IPS-NIHi7 (cell line): ENCODE measurements around the gene MYLK2.

Source experiments
- DNase-seq: peaks from one replicate; pipeline ENCODE4 v3.0.0; 2012; ENCODE audit warnings: mixed read lengths; ENCODE audit errors: extremely low spot score

Gene MYLK2

DNA sequence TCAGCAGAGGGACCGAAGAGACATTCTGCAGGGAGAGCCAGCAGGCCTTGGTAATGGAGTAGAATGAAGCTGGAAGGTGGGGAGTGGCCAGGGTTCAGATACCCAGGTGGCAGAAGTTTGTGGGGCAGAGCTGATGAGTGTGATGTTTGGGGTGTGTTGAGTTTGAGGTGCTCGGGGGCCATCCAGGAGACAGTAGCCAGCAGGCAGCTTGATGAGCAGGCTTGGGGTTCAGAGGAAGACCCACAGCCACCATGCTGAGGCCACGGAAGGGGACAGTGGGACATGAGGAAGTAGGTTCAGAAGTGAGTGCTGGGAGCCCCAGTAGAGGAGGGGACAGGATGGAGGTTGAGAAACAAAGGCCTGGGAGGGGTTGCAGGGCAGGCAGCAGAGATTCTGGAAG, 37.4 kb downstream of the MYLK2 start:
- DNase-seq, result no peak

DNA sequence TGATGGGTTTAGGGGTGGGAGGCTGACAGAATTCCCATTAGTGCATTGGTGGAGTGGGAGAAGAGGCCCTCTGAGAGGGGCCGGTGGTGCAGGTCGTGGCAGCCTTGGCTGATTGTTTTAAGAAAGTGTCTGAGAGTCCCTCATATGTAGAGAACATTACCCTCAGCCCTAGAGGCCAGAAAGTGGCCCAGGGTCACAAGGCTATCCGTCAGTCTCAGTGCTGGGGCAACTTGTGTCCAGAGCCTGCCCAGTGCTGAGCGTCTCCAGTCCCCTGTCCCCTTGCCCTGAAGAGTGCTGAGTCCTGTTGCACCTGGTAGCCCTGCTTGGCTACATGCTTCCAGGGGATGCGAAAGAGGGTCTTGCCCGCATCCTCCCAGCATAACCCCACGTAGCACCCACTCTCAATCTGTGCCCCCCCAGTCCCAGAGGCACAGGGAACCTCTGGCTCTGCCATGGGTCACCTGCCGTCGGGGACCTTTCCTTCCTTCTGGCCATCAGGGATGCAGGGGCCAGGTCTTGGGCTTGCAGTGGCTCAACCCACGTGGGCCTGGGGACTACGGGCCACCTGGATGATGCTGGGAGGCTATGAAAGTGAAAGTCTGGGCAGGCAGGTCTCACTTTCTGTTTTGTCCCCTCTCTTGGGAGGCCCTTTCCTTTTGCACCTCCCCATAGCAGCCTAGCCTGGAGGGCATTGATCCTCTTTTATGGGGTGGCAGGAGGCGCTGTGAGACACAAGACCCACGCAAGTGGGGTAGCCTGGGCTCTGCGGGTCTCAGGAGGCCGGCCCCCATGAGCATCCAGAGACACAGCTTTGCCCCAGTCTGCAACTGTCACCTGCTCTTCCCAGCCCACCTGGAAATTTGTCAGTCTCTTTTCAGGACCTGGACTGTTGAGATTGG, 39.0 kb downstream of the MYLK2 start:
- DNase-seq, result no peak

DNA sequence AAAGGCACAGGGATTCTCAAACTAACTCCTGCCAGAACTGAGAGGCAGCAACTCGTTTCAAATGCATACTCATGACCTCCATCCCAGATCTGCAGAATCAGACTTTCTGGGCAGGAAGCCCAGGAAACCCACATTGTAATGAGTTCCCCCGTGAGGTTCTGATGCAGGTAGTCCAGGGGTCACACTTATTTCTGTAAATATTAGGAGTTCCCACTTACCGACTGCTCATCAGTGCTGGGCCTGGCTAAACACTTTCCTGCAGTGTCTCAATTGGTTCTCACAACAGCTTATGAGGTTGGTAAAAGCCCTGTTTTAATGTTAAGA, 39.6 kb downstream of the MYLK2 start:
- no peak for DNase-seq

DNA sequence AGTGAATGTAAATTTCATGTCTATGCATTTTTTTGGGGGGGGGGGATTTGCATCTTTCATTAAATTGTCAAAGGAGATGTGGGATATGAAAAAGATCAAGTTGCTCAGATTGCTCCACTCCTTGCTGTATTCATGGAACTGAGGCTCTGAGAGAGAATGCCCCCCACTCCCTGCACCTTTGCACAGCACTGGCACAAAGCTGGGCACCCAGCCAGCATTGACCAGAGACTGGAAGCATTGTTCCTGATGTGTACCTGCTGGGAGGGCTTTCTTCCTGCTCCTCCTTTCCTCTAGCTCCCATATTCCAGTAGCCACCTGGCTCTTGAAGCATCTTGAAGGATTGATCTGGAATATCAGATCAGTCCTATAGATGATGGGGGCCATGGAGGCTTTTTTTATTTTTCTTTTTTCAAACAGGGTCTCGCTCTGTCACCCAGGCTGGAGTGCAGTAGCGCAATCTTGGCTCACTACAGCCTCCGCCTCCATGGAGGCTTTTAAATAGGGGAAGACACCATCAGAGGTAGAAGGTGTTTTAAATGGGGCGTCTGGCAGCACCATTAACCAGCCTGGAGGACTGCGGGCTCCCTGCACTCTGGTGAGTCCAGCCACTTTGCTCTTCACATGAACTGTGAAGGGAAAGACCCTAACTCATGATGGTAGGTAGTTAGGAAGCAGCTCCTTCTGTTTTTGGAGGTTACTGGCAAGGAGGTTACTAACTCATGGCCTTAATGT, 40.3 kb downstream of the MYLK2 start:
- no peak for DNase-seq

DNA sequence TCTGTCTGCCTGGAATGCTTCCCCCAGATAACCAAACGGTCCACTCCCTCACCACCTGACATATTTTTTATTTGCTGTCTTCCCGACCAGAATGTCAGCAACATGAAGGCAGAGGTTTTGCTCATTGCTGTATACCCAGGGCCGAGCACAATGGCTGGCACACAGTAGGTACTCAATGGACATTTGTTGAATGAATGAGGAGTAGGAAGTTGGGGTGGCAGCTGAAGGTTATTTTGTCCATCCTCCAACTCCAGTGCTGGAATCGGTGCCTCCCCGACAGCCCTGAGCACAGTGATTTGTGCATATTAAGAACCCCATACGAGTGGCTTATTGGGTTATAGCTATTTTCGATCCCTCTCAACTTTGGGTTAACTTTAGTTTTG, 40.8 kb downstream of the MYLK2 start:
- no peak for DNase-seq

DNA sequence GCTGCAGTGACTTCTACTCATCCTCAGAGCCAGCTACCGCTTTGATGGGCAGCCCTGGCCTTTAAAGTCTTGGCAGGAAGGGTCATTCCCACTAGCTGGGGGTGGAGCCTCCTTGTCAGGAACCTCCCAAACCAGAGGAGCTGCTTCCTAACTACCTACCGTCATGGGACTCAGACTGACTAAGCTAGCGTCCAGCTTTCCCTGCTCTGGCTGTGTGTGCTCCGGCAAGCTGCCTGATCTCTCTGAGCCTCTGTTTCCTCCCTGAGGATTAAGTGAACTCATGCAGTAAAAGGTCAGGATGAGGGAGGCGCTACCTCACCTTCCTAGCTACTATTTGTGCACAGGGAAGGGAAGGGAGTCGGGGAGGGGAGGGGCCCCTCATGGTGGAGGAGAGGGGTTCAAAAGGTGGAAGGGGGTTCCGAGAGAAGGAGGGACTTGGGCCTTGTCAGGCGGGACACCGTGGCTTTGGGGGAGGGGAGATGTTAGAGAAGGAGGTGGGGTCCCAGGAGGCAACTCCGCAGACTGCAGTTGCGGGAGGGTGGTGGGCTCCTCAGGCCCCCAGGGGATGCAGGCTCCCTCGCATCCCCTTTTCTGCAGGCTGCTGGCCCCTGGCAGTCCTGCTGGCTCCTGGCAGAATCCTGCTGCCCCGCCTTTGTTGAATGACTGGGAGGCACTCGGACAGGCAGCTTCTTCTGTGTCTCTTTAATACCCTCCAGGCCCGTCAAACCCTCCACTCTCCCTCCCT, 41.4 kb downstream of the MYLK2 start:
- DNase-seq, result peak; percentile 57

DNA sequence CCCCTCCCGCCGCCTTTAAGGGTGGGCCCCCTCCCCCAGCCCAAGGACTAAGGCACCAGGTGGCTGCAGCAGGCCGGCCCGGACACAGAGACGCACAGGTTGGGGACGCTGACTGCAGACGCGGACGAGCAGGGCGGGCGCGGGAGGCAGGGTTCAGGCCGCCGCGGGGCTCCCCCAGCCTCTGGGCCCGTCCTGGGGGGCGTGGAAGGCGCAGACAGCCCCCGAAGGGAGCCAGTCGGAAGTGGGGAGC, 41.9 kb downstream of the MYLK2 start:
- peak; percentile 53 for DNase-seq

DNA sequence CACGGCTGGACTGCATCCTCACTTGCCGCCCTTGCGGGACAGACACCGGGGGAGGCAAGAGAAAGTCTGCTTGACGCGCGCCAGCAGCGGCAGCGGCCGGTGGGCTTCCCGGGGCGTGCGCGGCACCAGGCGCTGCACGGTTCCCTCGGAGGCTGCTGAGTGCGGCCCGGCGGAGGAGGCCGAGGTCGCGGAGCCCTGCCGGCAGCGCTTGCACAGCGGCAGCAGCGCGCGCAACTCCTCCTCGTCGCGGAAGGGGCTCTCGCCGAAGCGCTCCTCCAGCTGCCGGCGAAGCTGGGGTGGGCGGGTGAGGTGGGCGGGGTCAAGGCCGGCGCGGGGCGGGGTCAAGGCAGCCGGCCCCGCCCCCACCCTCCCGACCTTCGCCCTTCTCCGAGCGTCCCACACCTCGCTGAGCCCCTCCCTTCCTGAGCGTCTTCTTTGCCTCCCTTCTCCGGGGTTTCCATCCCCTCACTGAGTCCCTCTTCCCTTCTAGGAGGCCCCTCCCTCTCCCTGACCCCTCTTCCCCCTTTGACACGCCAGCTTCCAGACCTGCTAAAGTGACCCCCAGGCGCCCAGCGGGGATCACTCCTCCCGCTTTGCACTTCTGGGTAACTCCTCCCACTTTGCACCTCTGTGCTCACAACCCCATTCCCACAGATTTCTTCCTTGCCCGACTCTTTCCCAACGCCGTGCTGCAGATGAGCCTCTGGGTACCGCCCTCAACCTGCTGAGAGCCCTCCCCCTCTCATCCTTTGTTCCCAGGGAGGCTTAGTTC, 42.4 kb downstream of the MYLK2 start:
- peak; percentile 98 for DNase-seq

DNA sequence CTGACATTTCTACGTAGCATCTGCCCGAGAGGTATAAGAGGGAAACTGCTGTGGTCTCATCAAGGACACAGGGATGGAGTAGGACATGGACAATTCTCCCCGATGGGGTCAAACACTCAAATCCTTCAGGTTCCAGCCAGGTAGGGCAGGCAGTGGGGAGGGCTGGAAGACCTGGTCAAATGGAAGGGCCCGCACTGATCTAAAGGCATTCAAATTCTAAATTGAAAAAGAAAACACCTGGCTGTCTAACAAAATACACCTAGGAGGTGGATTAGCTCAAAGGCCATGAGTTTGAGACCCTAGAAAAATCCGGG, 43.0 kb downstream of the MYLK2 start:
- no peak for DNase-seq

DNA sequence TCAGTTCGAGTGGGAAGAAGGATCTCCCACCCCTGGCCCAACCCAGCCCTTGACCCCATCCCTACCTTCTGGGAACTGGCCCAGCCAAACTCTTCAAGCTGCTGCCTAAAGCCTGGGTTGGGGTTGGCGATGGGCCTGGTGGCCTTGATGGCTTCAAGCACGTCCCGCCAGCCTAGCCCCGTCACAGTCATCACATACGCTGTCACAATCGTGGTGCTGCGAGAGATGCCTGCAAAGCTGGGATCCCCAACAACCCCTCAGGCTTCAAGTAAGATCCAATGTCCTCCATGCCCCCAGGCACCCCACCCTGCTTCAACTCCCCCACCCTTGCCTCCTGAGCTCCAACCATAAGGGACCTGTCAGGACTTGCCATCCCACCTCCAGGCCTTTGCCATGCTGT, 43.4 kb downstream of the MYLK2 start:
- DNase-seq, result no peak

DNA sequence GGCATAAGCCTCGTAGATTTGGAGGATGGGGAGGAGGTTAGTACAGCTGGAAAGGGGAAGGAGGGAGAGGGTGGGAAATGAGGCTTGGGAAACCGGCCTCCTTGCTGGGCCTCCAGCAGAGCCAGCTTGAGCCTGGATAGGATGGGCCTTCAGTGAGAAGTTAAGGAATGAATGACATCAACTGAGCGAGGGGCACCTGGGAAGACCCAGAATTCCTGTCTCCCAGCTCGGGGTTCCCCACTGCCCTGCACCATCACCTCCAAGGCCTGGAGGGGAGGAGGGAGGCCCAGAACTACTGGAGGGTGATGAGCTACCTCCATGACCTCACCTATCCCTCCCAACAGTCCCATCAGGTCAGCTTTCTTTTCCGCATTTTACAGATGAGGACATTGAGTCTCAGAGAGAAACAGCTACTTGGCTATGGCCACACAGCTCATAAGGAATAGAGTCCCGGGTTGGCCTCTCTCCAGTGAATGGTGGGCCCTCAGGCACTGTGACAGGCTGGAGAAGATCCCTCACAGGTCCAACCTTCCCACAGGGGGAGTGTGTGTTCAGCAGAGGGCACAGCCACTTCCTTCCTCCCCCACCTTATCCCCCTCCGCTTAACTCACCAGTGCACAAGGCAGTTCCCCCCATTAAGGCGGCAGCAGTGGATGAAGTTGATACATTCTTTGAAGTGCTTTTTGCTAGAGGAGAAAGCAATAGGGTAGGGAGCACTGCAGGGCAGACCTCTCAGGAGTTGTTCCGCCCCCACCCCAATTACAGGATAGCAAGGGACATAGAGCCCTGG, 44.3 kb downstream of the MYLK2 start:
- DNase-seq, result no peak

DNA sequence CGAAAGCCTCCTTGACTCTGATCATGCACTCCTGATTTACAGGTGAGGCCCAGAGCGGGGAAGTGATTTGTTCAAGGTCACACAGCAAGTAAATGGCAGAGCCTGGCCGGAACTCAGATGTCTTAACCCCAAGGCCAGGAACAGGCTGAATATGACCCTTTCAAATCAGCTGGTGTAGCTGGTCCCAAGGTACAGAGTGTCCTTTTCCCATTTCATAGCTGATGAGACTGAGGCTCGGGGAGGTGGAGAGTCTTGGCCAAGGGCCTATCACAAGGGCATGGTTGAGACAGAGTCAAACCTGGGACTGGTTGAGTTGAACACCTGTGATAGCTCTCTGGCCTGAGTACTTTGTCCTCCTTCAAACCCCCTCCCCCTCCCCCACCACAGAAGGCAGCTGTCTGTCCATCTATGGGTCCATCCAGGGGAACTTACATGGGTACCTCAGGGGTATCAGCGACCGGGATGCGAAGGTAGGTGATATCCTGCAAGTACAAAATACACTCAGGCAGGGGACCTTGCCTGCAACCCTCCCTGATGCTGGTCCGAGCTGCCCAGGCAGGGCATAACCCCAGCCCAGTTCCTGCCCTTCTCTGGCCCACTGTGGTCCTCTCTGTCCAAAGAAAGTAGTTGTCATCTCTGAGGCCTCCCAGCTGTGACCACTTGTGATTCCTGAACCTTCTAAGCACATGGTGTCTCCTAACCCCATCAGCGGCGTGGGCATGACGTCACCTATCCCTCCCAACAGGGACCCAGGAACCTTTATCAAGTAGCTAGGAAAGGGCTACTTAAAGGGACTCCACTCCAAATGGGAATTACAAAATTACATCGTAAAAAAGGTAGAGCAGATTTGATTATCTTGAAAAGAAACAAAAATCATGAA, 45.6 kb downstream of the MYLK2 start:
- DNase-seq, result no peak

DNA sequence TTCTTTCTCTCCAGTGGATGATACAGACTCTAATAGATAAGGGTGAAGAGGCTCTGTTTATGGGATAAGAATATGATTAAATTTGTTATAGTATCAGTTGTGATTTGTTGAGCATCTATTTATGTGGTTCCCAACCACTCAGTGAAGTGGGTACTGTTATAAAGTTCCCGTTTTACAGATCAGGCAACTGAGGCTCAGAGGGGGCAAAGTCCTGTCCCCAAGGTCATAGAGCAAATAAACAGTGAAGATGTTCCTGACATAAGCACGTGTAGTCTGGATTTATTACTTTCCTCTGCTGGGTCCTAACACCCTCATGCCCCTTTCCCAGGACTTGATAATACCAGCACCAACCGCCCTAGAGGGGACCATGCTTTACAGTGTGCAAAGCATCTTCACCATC, 47.1 kb downstream of the MYLK2 start:
- DNase-seq, result no peak

DNA sequence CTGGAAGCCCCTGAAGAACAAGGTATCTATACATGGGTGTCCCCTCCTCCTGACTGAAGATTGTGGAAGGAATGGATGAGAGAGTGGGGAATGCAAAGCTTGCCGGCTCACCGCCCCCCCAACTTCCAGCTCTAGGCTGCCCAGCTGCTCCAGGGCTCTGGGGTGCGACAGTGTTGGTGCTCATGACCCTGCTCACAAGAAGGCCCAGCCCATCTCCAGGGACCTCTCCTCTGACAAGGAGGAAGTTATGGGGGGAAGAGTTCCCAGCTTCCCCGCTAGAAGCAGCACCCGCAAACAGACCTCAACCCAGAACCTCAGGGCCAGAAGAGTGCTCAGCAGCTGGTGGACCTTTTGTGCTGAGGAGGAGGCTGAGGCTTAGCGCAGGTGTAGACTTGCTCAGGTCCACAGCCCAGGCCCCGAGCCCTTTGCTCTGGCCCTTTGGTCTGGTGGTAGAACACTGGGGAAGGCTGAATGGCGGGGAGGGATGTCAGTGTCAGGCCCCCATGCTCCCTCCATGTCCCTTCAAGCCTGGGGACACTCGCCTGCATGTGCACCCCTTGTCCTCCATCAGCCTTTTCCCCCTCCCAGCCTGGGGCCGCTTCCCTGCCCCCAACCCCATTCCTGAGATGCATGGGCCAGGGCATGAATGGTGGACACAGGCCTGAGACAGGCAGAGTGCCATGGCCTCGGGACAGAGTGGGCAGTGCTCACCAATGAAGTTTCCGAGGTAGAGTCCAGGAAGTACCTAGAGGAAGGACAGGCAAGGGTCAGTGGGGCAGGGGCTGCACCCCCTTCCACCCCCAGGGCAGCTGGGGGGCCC, 49.9 kb downstream of the MYLK2 start:
- no peak for DNase-seq

DNA sequence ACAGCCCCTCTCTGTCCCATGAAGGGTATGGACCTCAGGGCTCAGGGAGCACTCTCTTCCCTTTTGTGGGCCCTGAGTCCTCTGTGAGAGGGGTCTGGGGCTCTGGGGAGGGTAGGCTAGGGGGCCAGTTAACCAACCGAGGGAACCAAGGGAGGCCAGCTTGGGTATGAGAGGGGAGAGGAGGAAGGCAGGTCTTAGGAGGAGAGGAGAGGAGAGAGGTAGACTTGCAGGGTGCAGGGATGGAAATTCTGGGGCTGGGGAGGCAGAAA, 50.5 kb downstream of the MYLK2 start:
- no peak for DNase-seq

DNA sequence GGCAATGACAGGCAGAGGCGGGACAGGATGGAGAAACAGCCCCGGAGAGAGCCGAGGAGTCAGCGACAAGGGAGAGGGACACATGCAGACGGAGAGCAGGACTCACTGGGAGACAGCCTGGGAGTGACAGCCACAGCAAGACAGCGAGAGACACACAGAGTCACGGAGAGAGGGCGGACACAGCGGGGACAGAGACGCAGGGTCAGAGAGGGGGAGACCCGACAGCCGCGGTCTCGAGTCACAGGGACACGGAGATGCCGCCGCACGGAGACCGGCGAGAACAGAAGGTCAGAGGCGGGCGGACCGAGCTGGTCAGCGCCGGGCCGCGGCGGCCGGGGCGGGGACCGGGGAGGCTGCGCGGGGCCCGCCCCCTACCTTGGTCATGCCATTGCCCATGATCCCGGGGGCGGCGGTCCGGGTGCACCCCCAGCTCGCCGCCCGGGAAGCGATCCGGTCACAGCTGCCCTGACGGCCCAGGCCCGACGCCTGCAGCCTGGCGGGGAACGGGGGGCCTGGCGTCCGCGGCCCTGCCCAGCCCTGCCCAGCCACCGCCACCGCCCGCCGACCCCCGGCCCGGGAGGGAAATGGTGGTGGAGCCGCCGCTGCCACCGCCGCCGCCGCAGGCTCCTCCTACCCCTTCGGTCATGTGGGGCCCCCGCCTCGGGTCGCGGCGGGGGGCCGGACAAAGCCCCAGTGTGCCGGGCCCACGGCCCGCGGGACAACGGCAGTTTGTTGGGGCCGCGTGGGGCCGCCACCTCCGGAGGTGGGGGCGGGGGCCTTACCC, 51.0 kb downstream of the MYLK2 start, which contains the start of the genes DUSP15 and TTLL9:
Gene DUSP15, minus strand, starts transcription at position 586 of the 784 bp plus-strand sequence. Its CDS starts 190 bp downstream, at position 396.
Gene TTLL9, plus strand, starts transcription at position 693 of the 784 bp plus-strand sequence. CDS start 493 bp downstream, outside the sequence.
- DNase-seq, result peak; percentile 47

DNA sequence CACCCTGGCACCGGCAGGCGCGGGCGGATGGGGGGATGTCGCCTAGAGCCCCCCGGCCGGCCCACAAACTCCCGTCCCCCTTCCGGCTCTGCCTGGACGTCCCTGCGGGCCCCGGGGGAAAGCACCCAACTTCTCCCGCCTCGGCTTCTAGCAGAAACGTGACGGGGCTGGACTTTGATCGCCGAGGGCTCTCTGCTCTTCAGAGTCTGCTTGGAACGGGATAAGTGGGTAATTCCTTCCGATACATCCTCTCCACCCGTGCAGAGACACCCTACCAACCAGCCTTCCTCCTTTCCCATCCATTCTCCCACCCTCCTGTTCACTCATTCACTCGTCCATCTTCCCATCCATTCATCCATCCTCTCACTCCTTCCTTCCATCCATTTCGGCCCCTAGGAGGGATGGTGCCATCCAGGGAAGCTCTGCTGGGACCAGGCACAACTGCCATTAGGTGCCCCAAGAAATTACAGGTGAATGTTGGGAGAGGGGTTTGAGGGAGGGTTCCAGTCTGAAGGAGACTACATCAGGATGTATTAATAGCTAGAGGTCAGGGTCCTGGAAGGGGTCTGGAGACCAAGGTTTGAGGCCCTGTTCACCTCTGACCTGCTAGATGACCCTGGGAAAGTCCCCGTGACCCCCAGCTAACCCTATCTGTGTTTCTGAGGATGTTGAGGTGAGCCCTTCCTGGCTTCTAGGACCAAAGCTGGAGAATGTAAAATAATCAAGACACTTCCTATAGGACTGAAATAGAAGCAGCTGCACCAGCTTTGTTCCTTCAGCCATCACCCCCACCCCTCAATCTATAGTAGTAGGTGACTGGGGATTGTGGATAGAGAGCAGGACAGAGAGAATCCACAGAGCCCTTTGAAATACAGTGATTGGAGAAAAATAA, 51.8 kb downstream of the MYLK2 start:
- no peak for DNase-seq

DNA sequence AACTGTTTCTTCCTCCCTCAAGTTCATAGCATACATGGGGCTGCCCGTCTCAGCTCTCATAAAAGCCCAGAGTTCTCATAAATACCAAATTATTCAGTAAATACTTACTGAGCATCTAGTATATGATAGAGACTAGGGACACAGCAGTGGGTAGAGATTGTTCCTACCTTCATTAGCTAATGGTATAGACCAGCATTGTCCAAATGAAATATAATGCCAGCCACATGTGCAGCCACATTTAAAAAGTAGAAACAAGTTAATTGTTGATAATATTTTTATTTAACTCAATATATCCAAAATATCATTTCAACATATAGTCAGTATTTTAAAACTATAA, 52.4 kb downstream of the MYLK2 start:
- DNase-seq, result no peak
